ENCODE measurements around the gene DNM3. TPM values are rescaled to one million over a fixed set of nuclear protein-coding genes. Genes with fewer than 3 reads are reported as not detected.

The DNM3 gene
- total and polyA plus RNA-seq, 9 of the 15 experiments (the other 6 are each of a cell fraction or from before 2014, with no cell fraction given): 0.08 to 0.36 (median 0.22) TPM; not detected in 1

GRCh38 chr1:172460177-172460576 is 618.9 kb downstream of the DNM3 start (continued):
- TF ChIP-seq ATF3 (IDR thresholded peaks at IDR 0.05) (peak; percentile 24; the same call in 1 of the 2 replicates), ATF3 (CRISPR knock-in tag; conservative IDR thresholded peaks at IDR 0.05) (no peak), ZBED1 (IDR thresholded peaks at IDR 0.05) (no peak), ZNF239 (CRISPR knock-in tag; IDR thresholded peaks at IDR 0.05) (no peak), MEIS2 (IDR thresholded peaks at IDR 0.05; ENCODE audit: partially characterized antibody) (peak; percentile 61), RFX7 (CRISPR knock-in tag; IDR thresholded peaks at IDR 0.05) (no peak), CEBPG (CRISPR knock-in tag; IDR thresholded peaks at IDR 0.05) (no peak), CEBPG (tag; conservative IDR thresholded peaks at IDR 0.05 in 1 of 2, IDR thresholded peaks at IDR 0.05 in 1 of 2) (peak in 1 of 2 experiments; percentile 76; a peak in 2 of 4 replicates), ETV5 (CRISPR knock-in tag; IDR thresholded peaks at IDR 0.05; ENCODE audit: low read depth) (no peak)

GRCh38 chr1:172460887-172461315 is 619.6 kb downstream of the DNM3 start:
- ATAC-seq (no peak), DNase-seq (ENCODE audit: extremely low read depth in 1 of 4, low spot score in 3 of 4) (no peak), FAIRE-seq (no peak)
- Histone ChIP-seq H3K9me1 (ENCODE audit: control insufficient read depth, insufficient read depth, low read length) (peaks cover 4% of the 10 kb centered on the region), H2AFZ (ENCODE audit: low read depth, low read length) (no peak overlapping the region), H3K36me3 (ENCODE audit: control insufficient read depth, insufficient read depth, low read length) (no peaks in the 10 kb centered on the region), H3K79me2 (ENCODE audit: control insufficient read depth, insufficient read depth, low read length) (no peaks in the 10 kb centered on the region), H3K9ac (ENCODE audit: insufficient read depth in 1 of 2, low read depth in 2 of 2, low read length in 2 of 2) (no peak overlapping the region), H3K4me2 (ENCODE audit: insufficient read depth, low read length) (no peak overlapping the region), H3K9me3 (replicated peaks; ENCODE audit: control insufficient read depth, insufficient read depth, low read depth, low read length) (no peaks in the 10 kb centered on the region), H3K4me1 (replicated peaks in 1 of 2; ENCODE audit: control insufficient read depth in 2 of 2, insufficient read depth in 2 of 2, low read length in 2 of 2) (peaks cover 9 to 13% of the 10 kb centered on the region in 2 experiments), H4K20me1 (replicated peaks; ENCODE audit: control insufficient read depth, insufficient read depth, low read length) (no peaks in the 10 kb centered on the region), H3K27ac (ENCODE audit: extremely low read depth, low read depth, low read length) (no peak overlapping the region), H3K27me3 (ENCODE audit: control insufficient read depth in 2 of 2, insufficient read depth in 2 of 2, low read length in 2 of 2) (no peaks in the 10 kb centered on the region), H3K4me3 (no peak overlapping the region)
- in situ Hi-C loops (cut with MboI): no loop called here
- no TSS peak for BruUV-seq (replicated peaks)
- WGBS (ENCODE audit: insufficient coverage, low coverage, missing lambda C conversion rate): 59% methylated on average over 1 of the region's 1 CpG
- TF ChIP-seq SNAPC5 (CRISPR knock-in tag; IDR thresholded peaks at IDR 0.05): no peak
- no peak for TF ChIP-seq FOXJ2 (tag; IDR thresholded peaks at IDR 0.05)
- no peak for TF ChIP-seq ATF3 (IDR thresholded peaks at IDR 0.05)
- TF ChIP-seq ATF3 (CRISPR knock-in tag; conservative IDR thresholded peaks at IDR 0.05): no peak
- TF ChIP-seq ARID4B (CRISPR knock-in tag; IDR thresholded peaks at IDR 0.05): no peak
- TF ChIP-seq NFXL1 (CRISPR knock-in tag; IDR thresholded peaks at IDR 0.05): no peak
- no peak for TF ChIP-seq ZNF655 (CRISPR knock-in tag; IDR thresholded peaks at IDR 0.05)
- ChIA-PET POLR2A (interaction anchor here (0.7 to 1.0 kb wide), 3 partner anchors 11 to 504 kb away, joined by 3 read pairs; no protein-coding TSS in a partner anchor), CTCF (ENCODE audit: low intra/inter-chr PET ratio) (no interaction called here)
- intact Hi-C loops (cut with micrococcal nuclease): no loop called here
